ENCODE measurements around the gene MRPS25. TPM values are rescaled to one million over a fixed set of nuclear protein-coding genes. Genes with fewer than 3 reads are reported as not detected.

The MRPS25 gene
- polyA plus RNA-seq, 1 of the 3 experiments (the other 2 are of a cell fraction): 41.5 TPM

- no peak for DNase-seq
- Histone ChIP-seq H2AFZ (ENCODE audit: low read depth) (no peak overlapping the region), H3F3A (replicated peaks; ENCODE audit: insufficient read depth) (no peaks in the 10 kb centered on the region), H4K20me1 (ENCODE audit: insufficient read depth) (0 out of 2 replicates have a peak, but pooled peaks cover 10% of the 10 kb centered on the region), H3K27ac (ENCODE audit: low read depth in 2 of 2, low read length in 1 of 2) (no peak overlapping the region), H3K9me2 (no peaks in the 10 kb centered on the region), H3K9me3 (no peaks in the 10 kb centered on the region), H3K9ac (no peak overlapping the region), H3K4me2 (no peak overlapping the region), H3K36me3 (replicated peaks in 1 of 2; ENCODE audit: control insufficient read depth in 1 of 2, insufficient read depth in 2 of 2, low read length in 1 of 2) (peaks cover 26 to 48% of the 10 kb centered on the region in 2 experiments), H3K4me3 (ENCODE audit: low read depth in 2 of 2, low read length in 1 of 2) (no peak overlapping the region), H3K27me3 (ENCODE audit: insufficient read depth) (no peaks in the 10 kb centered on the region), H3K4me1 (ENCODE audit: control insufficient read depth in 1 of 2, insufficient read depth in 2 of 2, low read depth in 1 of 2, low read length in 1 of 2) (peaks cover 0 to 15% of the 10 kb centered on the region in 2 experiments; a peak in 1 of 4 replicates), H3K79me2 (ENCODE audit: insufficient read depth) (peaks cover 74% of the 10 kb centered on the region)
- ChIA-PET CTCF (interaction anchor here (0.7 to 1.9 kb wide), 2 partner anchors 129 to 134 kb away, joined by 3 to 5 read pairs; no protein-coding TSS in a partner anchor), POLR2A (no interaction called here)
- 95% methylated on average over 8 of the region's 8 CpGs for WGBS (ENCODE audit: low lambda C conversion rate)
- TF ChIP-seq EP300 (IDR thresholded peaks at IDR 0.05; ENCODE audit: borderline replicate concordance in 1 of 2, low read depth in 1 of 2, low read length in 1 of 2): no peak
- no peak for TF ChIP-seq YY1 (IDR thresholded peaks at IDR 0.05; ENCODE audit: low read depth)
These were observed 10.0 kb downstream of the MRPS25 start for GRCh38 chr3:15055019-15055557.

- Histone ChIP-seq H3K27ac (ENCODE audit: low read depth in 2 of 2, low read length in 1 of 2) (no peak overlapping the region; a peak in 1 of 4 replicates), H3K4me2 (no peak overlapping the region), H3K9me3 (no peaks in the 10 kb centered on the region), H3K79me2 (ENCODE audit: insufficient read depth) (peaks cover 70% of the 10 kb centered on the region; the same call in 1 of the 2 replicates), H3K9me2 (no peaks in the 10 kb centered on the region), H3F3A (replicated peaks; ENCODE audit: insufficient read depth) (peaks cover 4% of the 10 kb centered on the region), H3K4me1 (ENCODE audit: control insufficient read depth in 1 of 2, insufficient read depth in 2 of 2, low read depth in 1 of 2, low read length in 1 of 2) (peaks cover 0 to 15% of the 10 kb centered on the region in 2 experiments; a peak in 1 of 4 replicates), H3K36me3 (replicated peaks in 1 of 2; ENCODE audit: control insufficient read depth in 1 of 2, insufficient read depth in 2 of 2, low read length in 1 of 2) (peaks cover 41 to 49% of the 10 kb centered on the region in 2 experiments), H3K4me3 (ENCODE audit: low read depth in 2 of 2, low read length in 1 of 2) (no peak overlapping the region), H3K9ac (no peak overlapping the region), H3K27me3 (ENCODE audit: insufficient read depth) (no peaks in the 10 kb centered on the region), H4K20me1 (ENCODE audit: insufficient read depth) (0 out of 2 replicates have a peak, but pooled peaks cover 10% of the 10 kb centered on the region), H2AFZ (ENCODE audit: low read depth) (no peak overlapping the region)
- CTCF ChIA-PET: interaction anchor here (1.6 to 1.9 kb wide), 2 partner anchors 10 to 132 kb away, joined by 4 to 5 read pairs; no protein-coding TSS in a partner anchor
- WGBS (ENCODE audit: low lambda C conversion rate): 95% methylated on average over 4 of the region's 4 CpGs
- DNase-seq: no peak
- no peak for TF ChIP-seq REST (IDR thresholded peaks at IDR 0.05; ENCODE audit: low read depth, low read length)
- TF ChIP-seq NFIC (IDR thresholded peaks at IDR 0.05; ENCODE audit: borderline replicate concordance): no peak
- TF ChIP-seq NRF1 (IDR thresholded peaks at IDR 0.05; ENCODE audit: low read depth, low read length): no peak
- TF ChIP-seq MAX (IDR thresholded peaks at IDR 0.05; ENCODE audit: low read depth): no peak
- TF ChIP-seq MXI1 (IDR thresholded peaks at IDR 0.05; ENCODE audit: low read depth, low read length): no peak
- POLR2A ChIA-PET: interaction anchor here (1.2 kb wide), 1 partner anchor 15 kb away, joined by 3 read pairs; no protein-coding TSS in a partner anchor
These were observed 11.6 kb downstream of the MRPS25 start for GRCh38 chr3:15053541-15053940.

Data from SK-N-SH (cell line).